Thyroid gland (tissue), 4 donors: ENCODE measurements around the gene EXOC3L1.

Experiments
- POLR2A ChIP-seq, 2 donors: fragments of 450-650 bp; IDR thresholded peaks; one replicate each; pipeline ENCODE4 v1.6.1; 2017; ENCODE audit warnings: antibody characterized with exemption in 2 of 2, mild to moderate bottlenecking in 2 of 2, moderate library complexity in 1 of 2
- TF ChIP-seq, protein P1 (sequence below), 6 experiments: fragments of 200-600 bp in 3 of 6; fragments of 450-650 bp in 3 of 6; sonication (generic) in 3 of 6; IDR thresholded peaks; one replicate each; pipeline ENCODE4 v1.5.1; 2016 to 2019; ENCODE audit warnings: antibody characterized with exemption in 6 of 6, mild to moderate bottlenecking in 2 of 6, inconsistent platforms in 1 of 6, moderate library complexity in 1 of 6

DNA sequence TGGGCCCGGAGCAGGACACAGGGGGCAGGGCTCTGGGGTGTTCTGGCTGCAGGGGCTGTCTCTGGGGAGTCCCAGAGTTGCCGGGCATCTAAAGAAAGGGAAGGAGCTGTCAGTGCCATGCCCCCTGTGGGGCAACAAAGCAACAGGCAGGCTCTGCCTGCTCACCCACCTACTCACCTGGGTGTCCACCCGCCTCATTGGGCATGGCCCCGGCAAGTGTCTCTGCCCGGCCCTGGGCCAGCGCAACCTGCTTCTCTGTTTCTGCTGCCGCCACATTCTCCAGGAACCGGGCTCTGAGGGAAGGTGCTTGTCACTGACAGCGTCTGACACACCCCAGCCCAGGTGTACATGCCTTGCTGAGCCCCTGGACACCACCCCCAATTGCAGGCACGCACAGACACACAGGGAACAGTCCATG, 44.3 kb upstream of the EXOC3L1 start:
- TF ChIP-seq, protein P1, sequence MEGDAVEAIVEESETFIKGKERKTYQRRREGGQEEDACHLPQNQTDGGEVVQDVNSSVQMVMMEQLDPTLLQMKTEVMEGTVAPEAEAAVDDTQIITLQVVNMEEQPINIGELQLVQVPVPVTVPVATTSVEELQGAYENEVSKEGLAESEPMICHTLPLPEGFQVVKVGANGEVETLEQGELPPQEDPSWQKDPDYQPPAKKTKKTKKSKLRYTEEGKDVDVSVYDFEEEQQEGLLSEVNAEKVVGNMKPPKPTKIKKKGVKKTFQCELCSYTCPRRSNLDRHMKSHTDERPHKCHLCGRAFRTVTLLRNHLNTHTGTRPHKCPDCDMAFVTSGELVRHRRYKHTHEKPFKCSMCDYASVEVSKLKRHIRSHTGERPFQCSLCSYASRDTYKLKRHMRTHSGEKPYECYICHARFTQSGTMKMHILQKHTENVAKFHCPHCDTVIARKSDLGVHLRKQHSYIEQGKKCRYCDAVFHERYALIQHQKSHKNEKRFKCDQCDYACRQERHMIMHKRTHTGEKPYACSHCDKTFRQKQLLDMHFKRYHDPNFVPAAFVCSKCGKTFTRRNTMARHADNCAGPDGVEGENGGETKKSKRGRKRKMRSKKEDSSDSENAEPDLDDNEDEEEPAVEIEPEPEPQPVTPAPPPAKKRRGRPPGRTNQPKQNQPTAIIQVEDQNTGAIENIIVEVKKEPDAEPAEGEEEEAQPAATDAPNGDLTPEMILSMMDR (IDR thresholded peaks at IDR 0.05) = no peak
- TF ChIP-seq POLR2A (IDR thresholded peaks at IDR 0.05) = no peak
